Measurements from ENCODE around the gene GMDS.

Gene GMDS

GRCh38 chr6:1594445-1595200, 650.8 kb downstream of the GMDS start:
- peak; percentile 51 for DNase-seq

DNA sequence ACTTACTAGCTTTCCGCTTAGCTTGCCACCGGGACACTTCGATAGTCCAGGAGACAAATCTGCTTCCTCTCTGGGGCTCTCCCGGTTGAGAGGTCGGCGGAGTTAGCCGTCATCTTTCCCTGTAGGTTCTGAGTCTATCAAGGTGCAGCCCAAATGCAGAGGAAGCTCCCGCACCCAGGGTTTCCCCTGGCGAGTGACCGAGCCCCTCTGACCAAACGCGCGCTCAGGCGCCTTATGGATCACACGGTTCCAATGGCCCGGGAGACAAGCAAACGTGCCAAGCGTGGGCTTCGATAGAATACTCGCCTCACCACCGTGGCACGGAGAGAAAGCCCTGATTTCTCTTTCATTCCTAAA, 651.5 kb downstream of the GMDS start:
- DNase-seq: peak; percentile 41

- DNase-seq: peak; percentile 9
Measured at GRCh38 chr6:1593286-1593957, 652.0 kb downstream of the GMDS start.

GRCh38 chr6:1592852-1593251, 652.6 kb downstream of the GMDS start:
- peak; percentile 30 for DNase-seq

DNA sequence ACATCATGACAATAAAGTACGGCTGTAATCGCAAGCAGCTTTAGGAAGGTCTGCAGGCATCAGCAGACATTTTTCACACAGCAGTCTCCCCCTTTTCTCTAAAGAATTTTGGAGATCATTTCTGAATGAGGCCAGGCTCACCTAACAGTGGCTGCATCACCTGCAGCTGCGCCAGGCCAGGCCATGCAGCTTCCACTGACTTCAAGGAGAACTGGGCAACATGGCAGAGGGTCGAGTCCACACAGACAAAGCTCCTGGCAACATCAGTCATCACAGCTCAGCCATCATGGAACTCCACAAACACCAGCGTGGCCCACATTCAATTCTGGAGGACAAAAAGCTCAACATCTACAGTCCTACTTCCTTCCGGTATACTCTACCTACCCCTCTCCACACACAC, 653.5 kb downstream of the GMDS start:
- peak; percentile 19 for DNase-seq

DNA sequence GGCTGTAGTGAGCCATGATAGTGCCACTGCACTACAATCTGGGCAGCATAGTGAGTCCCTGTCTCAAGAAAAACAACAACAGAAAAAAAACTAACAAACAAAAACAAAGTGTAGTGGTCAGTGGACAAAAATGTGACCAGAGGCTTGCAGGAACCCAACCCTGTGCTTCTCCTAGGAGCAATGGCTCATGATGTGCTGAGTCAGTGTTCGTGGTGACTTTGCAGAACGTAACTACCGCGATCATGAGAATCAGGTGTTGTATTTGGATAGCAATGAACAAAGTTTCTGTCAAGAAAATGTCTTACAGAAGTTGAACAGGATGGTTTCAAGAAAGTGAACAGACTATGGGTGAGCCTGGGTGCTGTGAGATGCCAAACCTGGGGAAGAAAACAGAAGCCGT, 654.2 kb downstream of the GMDS start:
- DNase-seq: peak; percentile 32

GRCh38 chr6:1590580-1590979, 654.8 kb downstream of the GMDS start:
- peak; percentile 13 for DNase-seq

- DNase-seq: no peak
Measured at GRCh38 chr6:1589208-1589607, 656.2 kb downstream of the GMDS start.

DNA sequence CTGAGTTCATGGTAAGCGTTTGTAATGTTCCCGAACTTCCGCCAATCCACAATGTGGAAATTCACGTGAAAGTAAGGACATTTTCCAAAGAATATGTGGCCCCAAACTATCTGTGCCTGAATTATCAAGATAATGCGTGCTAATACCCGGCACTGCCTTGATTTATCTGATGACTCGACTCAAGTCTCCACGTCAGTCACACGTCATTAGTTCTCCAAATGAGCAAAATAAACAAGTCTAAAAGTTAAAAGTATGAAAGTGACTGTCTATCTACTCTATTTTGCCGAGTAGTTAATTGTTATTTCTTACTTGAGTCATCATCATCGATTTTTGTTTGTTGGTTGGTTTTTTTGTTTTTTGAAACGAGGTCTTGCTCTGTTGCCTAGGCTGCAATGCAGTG, 657.4 kb downstream of the GMDS start:
- DNase-seq: peak; percentile 11

DNA sequence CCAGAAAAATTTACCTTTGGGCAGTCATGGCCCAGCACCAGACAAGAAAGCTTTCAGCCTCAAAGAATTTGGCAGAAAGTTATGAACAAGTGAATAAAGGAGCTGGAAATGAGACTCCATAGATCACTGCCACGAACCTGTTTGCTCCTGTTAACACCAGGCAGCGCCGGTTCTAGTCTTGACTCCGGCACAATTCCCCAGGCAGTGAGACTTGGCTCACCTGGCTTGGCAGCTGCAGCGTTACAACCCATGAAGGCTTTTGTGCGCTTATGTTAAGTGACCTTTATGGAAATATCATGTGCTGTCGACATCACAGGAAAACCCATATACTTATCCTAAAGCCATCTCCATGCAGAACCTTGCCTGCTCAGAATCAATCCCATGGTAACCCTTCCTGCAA, 657.9 kb downstream of the GMDS start:
- no peak for DNase-seq

DNA sequence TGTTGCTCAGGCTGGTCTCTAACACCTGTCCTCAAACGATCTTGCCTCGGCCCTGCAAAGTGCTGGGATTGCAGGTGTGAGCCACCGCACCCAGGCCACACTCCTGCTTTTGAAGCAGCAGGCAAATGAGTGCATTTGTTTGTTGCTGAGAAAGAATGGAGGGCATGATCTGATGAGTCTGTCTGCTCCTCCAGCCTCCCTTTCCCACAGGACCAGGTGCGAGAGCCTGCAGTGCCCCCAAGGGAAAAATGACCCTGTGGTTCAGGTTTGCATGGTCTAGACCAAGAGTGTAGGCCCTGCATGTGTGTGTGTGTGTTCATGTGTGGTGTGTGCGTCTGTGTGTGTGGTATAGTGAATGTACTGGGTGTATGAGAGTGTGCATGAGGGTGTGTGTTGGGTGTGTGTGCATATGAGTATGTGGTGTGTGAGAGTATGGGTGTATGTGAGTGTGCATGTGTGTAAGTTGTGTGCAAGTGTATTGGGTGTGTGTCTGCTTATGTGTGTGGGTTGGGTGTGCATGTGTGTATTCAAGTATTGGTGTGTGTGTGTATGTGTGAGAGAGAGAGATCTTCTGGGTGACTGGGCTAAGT, 658.4 kb downstream of the GMDS start:
- DNase-seq: peak; percentile 11

GRCh38 chr6:1586256-1586655, 659.1 kb downstream of the GMDS start:
- DNase-seq: peak; percentile 9

GRCh38 chr6:1585669-1586049, 659.7 kb downstream of the GMDS start:
- DNase-seq: no peak

- DNase-seq: peak; percentile 47
Measured at GRCh38 chr6:1584996-1585668, 660.3 kb downstream of the GMDS start.

- peak; percentile 32 for DNase-seq
Measured at GRCh38 chr6:1584146-1584545, 661.3 kb downstream of the GMDS start.

DNA sequence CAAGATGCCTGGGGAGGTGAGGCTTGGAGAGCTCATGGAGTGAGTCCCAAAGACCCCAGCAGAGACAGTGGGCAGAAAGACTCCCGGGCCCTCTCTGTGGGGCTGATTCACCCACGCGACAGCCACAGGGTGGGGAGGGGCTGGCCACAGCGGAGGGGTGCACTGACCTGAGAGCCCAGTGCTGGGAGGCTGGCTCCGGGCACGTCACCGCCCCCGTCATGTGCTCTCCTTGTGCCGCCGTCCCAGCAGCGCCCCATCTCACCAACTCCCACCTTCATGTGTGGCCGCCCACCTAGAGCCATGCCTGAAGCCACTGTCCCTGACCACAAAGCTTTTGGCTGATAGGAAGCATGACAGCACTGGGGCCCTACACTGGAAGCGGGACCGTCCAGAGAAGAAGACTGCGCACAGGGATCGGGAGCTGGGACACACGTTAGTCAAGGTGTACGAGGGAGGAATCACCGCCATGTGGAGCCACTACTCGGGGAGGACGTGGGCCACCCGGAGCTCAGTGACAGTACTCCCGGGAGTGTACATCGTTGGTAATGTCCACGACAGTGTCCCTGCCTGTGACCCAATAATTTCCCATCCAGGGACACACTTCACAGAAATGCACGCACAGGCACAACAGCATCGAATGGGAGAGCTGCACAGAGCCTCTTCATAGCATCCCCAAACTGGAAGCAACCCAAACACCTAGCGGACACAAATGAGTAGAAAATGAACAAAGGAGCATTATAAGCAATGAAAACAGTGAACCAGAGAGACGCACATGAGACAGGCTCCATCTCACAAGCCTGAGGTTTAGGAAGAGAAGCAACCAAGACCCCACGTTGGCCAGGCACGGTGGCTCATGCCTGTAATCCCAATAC, 664.0 kb downstream of the GMDS start:
- peak; percentile 42 for DNase-seq

GRCh38 chr6:1580585-1580984, 664.8 kb downstream of the GMDS start:
- no peak for DNase-seq

DNA sequence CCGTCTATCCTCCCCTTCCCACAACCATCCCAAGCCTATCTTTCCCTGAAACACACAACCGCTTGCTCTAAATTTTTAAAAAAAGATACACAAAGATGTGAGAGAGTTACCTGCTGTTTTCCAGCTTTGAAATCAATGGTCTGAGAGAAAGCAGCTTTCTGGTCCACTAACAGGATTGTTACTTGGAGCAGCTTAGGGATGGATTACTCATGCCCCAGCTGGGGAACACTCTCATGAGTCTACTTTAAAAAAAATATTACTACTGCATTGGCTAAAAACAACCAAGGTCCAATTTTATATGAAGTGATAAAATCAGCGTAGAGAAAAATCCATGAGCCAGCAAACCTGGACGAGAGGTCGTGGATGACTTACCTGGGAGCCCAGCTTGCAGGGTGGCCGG, 665.3 kb downstream of the GMDS start:
- DNase-seq: no peak

- no peak for DNase-seq
Measured at GRCh38 chr6:1579096-1579495, 666.3 kb downstream of the GMDS start.

DNA sequence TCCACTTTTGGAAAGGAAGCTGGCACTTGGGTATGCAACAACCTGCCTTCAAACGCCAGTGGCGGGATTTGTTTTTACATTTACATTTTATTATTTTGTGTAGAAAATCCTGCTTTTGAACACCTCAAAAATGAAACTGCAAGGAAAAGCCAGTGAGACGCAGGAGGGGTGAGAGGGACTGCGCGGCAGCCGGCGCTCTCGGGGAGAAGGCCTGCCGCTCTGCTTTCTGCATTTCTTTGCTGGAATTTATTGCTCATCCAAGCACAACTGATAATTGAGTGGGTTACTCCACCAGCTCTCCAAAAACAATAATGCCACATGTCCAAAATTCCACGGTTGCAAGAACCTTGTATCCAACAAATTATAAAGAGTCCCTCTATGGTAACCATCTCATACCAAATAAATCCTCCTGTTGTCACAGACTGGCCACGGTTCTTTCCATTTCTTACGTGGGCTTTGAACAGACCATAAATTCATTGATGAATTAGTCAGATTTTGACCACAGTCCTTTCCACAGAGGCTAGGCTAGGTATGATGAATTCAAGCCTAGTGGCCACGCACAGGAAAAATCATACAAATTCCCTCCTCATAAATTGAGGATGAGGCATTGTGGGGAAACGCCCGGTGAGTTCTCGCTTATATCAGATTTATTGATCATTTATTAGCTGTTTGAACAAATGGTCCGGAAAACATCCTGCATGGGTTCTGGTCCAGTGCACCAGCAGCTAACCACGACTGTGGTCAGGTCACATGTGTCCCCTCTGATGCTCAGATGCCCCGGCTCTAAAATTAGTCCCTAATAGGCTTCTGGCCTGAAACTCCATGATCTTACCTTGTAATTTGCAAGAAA, 667.3 kb downstream of the GMDS start:
- no peak for DNase-seq

DNA sequence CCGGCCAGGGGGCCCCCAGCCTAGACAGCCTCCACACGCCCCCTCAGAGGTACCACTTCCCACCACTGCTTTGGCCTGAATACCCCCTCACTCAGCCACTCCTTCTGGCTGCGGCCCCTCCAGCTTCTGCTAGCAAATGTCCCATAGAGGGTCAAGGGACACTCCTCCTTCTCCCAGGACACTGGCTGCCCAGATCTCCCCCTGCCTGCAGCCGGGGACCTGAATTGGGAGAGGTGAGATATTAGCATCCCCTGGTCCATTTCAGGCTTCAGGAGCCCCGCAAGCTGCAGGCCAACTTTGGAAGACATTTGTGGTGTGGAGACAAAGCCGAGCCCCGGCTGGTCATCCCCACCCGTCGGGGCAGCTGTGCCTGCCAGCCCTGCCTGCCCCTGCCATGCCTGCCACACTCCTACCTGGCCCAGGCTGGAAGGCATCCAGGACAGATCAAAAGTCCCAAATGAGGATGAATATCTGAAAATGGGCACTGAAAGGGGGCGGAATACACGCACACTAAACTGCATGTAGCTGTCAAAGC, 668.2 kb downstream of the GMDS start:
- DNase-seq: no peak

DNA sequence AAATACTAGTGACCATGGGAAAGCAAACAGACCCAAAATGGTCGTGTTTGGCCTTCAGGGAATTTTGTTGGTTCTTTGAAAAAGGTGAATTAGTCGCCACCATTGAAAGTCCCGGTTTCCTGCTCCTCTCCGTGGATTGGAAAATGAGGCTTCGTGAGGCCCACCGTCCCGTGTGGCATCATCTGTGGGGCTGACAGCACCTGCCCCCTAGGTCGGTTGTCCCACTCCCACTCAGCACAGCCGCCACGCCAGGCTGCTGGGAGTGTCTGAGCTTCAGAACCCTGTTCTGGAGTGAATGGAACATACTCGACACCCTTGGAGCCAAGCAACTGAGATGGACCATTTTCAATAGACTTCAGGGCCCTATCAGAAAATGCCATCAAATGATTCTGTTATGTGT, 668.7 kb downstream of the GMDS start:
- DNase-seq: no peak

All from activated CD8-positive, alpha-beta memory T cell treated with anti-CD3 and anti-CD28 coated beads for 24 hours (primary cell).